Muscle of back (tissue), 11 donors: ENCODE data around the gene FAU. TPM values are rescaled to one million over a fixed set of nuclear protein-coding genes. Genes with fewer than 3 reads are reported as not detected.
A peak's percentile ranks its signal among the peaks of the same experiment; 100 is the strongest.

Source experiments
- DNase-seq, 3 donors: peaks; one replicate each; pipeline versions ENCODE4 v3.0.0 to v3.0.0-alpha.2; 2013
- polyA plus RNA-seq, 10 donors: library from polyadenylated mRNA; unstranded; fragments of 120-200 nt; gene quantifications; one replicate each; pipeline ENCODE4 v1.2.1, GENCODE V29; 2013; ENCODE audit not compliant: insufficient read length in 10 of 10

The FAU gene
- polyA plus RNA-seq, 10 donors = 706 to 1,181 (median 912) TPM

GRCh38 chr11:65148657-65149056 lies 26.7 kb upstream of the FAU start:
- no peak for DNase-seq

- DNase-seq = no peak
Measured at GRCh38 chr11:65147352-65148075, 25.6 kb upstream of the FAU start.

DNA sequence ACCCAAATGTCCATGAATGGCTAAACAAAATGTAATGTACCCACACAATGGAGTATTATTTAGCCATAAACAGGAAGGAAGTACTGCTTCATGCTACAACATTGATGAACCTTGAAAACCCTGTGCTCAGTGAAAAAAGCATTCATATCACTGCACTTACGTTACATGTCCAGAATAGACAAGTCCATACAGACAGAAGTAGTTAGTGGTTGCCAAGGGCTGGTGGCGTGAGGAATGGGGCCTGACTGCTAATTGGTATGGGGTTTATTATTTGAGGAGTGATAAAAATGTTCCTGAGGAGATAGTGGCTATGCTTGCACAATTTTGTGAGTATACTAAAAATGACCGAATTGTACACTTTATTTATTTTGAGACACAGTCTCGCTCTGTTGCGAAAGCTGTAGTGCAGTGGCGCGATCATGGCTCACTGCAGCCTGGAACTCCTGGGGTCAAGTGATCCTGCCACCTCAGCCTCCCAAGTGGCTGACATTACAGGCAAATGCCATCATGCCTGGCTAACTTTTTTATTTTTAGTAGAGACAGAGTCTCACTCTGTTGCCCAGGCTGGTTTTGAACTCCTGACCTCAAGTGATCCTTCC lies 20.1 kb upstream of the FAU start:
- no peak for DNase-seq

DNA sequence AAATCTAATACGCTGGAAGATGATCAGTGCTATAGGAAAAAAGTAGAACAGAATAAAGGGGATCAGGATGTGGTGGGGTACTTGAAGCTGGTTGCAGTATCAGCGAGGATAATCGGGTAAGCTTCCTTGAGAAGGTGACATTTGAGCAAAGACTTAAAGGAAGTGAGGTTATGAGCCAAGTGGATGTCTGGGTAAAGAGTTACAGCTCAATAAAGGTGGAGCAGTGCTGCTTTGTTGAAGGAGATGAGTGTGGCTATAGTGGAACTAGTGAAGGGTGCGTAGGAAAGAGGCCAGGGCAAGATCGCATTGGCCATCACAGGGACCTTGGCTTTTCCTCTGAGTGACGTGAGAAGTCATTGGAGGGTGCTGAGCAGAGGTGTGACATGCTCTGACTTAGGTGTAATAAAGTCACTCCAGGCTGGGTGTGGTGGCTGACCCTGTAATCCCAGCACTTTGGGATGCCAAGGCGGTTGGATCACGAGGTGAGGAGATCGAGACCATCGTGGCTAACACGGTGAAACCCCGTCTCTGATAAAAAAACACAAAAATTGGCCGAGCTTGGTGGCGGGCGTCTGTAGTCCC lies 14.7 kb upstream of the FAU start:
- no peak for DNase-seq

DNA sequence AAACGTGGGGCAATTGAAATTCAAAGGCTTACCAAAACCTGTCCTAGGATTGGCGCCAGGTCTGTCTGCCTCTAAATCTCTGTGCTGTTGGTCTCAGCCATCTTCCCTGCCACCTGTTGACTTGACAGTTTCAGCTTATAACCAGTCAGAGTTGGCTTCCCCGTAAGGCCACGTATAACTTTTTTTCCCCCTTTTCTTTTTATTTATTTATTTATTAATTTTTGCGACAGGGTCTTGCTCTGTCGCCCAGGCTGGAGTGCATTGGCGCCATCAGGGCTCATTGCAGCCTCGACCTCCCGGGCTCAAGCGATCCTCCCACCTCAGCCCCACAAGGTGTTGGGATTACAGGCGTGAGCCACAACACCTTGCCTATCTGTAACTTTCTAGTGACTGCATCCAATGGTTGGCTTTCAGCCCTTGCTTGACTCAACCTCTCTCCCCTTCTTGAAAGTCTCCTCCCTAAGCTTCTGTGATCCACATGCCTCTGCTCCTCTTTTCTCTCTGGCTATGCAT lies 13.8 kb upstream of the FAU start:
- no peak for DNase-seq

GRCh38 chr11:65134952-65135632 lies 13.2 kb upstream of the FAU start:
- DNase-seq = peak; percentile 92 to 98 (median 96)

GRCh38 chr11:65134240-65134951 lies 12.5 kb upstream of the FAU start, which contains the start of gene SYVN1:
SYVN1 (minus strand) TSS chr11:65134519; CDS start chr11:65133601, 918 bp downstream.
- peak; percentile 90 to 98 (median 96) for DNase-seq

DNA sequence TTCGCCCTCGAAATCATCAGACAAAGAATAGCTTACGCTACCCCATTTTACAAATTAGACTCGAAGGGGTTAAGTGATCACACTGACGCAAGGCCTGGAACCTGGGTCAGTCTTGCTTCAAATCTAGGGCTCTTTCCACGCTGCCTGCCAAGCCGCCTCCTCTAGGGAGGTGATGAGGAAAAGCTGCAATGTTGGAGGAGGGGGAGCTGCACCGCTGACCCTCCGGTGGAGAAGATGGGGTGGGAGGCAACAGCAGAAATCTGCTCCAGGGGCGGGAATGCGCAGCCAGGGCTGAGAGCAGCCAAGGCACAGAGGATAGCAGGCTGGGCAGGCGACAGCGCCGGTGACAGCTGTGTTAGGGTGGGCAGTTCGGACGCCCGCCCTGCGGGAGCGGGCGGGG lies 11.8 kb upstream of the FAU start:
- peak in 2 of 3 donors; percentile 88 to 92 for DNase-seq

DNA sequence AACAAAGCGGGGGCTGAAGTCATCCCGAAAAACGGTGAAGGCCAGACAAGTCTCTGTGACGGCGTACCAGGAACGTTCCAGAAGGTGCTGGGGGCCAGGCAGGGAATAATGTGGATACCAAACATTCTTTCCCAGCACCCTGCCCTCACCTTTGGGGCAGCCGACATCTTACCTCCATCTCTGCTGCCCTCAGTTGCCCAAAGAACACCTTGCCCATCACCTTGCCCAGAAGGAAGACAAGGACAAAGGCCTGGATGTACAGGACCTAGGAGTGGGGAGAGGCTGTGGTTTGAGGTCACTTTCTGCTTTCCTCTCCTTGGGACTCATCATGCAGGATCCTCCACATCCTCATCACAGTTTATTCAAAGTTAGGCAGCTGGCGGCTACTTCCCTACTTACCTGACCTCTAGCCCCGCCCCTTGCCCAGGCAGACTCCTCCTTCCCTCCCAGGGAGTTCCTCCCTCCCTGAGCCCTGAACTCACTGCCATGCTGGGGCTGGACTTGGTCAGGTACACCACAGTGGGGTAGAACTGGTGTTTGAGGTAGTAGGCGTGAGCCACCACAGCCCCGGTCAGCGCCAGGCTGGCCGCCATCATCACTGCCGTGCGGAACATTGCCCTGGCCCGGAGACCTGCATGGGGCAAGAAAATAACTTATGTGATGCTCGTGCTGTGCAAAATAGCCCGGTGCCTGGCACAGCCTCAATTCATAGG lies 11.2 kb upstream of the FAU start:
- peak in 1 of 3 donors; percentile 43 for DNase-seq

- no peak for DNase-seq
Measured at GRCh38 chr11:65132238-65132987, 10.5 kb upstream of the FAU start.

DNA sequence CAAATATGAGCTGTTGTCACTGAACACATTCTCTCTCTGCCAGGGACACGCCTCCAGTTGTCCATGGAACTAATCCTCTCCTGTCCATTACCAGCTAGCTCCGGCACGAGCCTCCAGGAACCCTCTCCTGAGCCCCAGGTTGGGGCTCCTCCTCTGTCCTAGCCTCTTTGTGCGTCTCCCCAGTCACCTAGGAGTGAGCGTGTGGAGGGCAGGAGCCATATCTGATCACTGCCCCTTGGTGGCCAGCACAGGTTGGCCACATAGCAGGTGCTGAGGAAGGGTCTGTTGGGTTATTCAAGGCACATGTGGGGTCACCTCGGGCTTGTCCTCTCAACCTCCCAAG lies 9.9 kb upstream of the FAU start:
- no peak for DNase-seq

GRCh38 chr11:65131417-65131776 lies 9.5 kb upstream of the FAU start:
- no peak for DNase-seq

DNA sequence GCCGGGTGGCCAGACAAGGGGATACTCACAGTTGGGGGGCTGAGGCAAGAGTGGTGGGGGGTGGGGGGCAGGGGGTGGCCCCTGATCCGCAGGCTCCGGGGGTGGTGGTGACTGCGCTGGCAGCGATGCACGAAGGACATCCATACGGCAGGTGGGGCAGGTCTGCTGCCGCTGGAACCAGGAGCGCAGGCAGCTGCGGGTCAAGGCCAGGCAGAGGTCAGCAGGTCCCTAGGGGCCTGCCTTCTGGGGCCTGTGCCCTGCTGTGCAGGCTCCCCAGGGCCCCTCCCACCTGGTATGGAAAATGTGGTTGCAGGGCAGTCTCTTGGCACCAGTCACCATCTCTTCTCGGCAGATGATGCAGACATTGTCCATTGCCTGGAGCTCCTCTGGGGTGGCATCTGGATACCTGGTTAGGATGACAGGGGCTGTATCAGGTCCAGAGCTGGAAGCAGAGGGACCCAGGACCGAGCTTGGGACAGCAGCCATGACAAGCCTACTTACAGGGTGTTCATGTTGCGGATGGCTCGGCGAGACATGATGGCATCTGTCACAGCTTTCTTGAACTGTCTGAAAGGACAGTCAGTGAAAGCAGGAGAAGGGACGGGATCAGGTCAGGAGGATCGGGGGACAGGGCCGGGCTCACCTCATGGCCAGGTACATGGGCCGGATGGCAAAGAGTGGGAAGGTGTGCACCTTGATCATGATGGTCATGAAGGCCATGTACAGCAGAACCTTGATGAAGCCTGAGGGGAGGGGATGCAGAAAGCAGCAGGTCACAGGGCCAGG lies 8.9 kb upstream of the FAU start:
- DNase-seq = no peak

- no peak for DNase-seq
Measured at GRCh38 chr11:65129649-65130441, 7.9 kb upstream of the FAU start.

DNA sequence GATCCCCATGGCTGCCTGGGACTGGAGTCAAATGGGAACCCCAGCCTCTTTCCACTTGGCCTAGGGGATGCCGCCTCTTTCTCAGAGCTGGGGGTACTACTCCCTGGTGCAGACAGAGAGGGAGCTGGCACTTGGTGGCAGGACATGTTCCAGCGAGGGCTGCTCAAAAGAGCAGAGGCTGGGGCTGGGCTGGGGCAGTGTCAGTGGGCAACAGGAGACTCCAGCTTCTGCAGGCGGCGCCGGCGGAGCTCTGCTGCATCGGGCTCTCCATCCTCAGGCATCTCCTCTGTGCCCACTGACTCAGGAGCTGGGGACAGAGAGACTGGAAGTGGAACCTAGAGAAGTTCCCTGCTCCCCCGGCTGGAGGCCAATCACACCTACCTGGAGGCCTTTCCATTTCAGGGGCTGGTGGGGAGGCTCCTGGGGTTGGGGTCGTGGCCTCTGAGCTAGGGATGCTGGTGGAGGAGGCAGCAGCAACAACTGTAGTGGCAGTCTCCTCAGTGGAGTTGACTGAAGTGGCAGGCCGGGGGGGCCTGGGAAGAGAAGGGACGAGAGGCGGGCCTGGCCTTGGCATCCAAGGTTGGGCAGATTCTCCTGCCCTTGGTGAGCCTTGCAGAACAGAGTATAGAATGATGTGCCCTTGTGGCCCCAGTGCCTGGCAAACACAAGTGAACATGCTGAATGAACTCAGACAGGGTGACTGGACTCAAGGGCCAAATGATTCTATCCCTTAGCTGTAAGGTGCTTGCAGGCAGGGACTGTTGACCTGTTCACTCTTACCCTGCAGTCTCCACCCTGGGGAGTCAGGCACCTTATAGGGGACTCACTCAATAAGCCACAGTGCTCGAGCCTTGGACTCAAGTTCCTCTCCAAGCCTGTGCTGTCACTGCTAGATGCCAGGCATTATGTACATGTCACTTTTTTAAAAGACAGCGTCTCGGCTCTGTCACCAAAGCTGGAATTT lies 6.5 kb upstream of the FAU start:
- no peak for DNase-seq

- DNase-seq = no peak
Measured at GRCh38 chr11:65127473-65128181, 5.7 kb upstream of the FAU start.
